Activated T-cell treated with anti-CD3 and anti-CD28 coated beads for 4 hours (primary cell): ENCODE data around the gene APOL6.

Experiments used
- DNase-seq: peaks from one replicate; pipeline ENCODE4 v3.0.0-alpha.2; 2020

The APOL6 gene, protein sequence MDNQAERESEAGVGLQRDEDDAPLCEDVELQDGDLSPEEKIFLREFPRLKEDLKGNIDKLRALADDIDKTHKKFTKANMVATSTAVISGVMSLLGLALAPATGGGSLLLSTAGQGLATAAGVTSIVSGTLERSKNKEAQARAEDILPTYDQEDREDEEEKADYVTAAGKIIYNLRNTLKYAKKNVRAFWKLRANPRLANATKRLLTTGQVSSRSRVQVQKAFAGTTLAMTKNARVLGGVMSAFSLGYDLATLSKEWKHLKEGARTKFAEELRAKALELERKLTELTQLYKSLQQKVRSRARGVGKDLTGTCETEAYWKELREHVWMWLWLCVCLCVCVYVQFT

GRCh38 chr22:35648066-35649025, at the start of gene APOL6:
Gene APOL6 (plus strand): TSS chr22:35648446. CDS start chr22:35656426, 7,980 bp downstream.
- peak; percentile 57 for DNase-seq

- DNase-seq, result no peak
Measured at GRCh38 chr22:35599364-35599763, 48.9 kb upstream of the APOL6 start.

GRCh38 chr22:35600476-35600875, 47.8 kb upstream of the APOL6 start:
- DNase-seq, result no peak

DNA sequence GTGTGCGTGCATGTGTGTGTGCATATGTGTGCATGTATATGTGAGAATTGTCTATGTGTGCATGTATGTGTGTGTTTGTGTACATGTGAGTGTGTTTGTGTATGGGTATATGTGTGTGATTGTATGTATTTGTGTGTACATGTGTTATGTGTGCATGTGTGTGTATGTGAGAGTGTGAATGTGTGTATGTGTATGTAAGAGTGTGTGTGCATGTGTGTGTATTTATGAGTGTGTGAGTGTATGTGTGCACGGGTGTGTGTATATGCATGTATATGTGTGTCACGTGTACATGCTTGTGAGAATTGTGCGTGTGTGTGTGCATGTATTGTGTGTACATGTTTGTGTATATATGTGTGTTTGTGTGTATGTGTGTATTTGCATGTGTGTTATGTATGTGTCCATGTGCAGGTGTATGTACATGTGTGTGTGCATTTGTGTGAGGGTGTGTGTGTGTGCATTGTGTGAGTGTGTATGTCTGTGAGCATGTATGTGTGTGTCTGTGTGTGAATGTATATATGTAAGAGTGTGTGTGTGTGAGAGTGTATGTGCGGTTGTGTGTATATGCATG, 47.1 kb upstream of the APOL6 start:
- no peak for DNase-seq

GRCh38 chr22:35601743-35602615, 46.3 kb upstream of the APOL6 start:
- DNase-seq, result no peak

GRCh38 chr22:35604621-35605368, 43.5 kb upstream of the APOL6 start:
- DNase-seq, result no peak

DNA sequence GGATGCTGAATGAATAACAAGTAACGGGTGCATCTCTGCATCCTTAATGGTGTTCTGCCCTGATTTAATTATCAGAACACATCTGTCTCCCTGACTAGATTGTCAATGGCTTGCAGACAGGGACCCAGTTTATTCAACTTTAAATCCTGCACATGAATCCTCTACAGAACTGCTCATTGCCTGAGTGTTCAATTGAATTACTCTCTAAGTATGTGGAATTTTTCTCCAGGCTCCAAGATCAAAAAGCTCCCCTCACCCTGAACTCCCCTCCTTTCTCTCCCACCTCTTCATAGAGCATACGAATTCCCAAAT, 42.9 kb upstream of the APOL6 start:
- no peak for DNase-seq

- no peak for DNase-seq
Measured at GRCh38 chr22:35605851-35606481, 42.3 kb upstream of the APOL6 start.

GRCh38 chr22:35606916-35607315, 41.3 kb upstream of the APOL6 start:
- no peak for DNase-seq

- DNase-seq, result no peak
Measured at GRCh38 chr22:35608088-35608487, 40.2 kb upstream of the APOL6 start.

- no peak for DNase-seq
Measured at GRCh38 chr22:35609261-35609660, 39.0 kb upstream of the APOL6 start.

DNA sequence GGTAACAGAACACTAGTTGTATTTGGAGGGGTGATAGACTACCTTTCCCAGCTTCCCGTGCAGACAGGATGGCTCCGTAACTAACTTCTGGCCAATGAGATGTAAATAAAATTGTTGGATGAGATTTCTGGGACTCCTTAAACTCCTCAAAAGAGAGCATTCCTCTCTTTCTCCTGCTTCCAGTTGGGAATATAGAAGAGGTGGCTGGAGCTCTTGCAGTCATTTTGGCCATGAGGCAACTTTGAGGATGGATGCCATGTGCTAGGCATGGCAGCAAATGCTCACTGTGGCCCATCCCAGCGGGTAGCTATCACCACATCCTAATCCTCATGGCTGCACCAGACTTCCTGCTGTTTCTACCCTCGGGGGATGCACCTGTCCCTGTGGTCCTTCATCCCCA, 38.5 kb upstream of the APOL6 start:
- no peak for DNase-seq

DNA sequence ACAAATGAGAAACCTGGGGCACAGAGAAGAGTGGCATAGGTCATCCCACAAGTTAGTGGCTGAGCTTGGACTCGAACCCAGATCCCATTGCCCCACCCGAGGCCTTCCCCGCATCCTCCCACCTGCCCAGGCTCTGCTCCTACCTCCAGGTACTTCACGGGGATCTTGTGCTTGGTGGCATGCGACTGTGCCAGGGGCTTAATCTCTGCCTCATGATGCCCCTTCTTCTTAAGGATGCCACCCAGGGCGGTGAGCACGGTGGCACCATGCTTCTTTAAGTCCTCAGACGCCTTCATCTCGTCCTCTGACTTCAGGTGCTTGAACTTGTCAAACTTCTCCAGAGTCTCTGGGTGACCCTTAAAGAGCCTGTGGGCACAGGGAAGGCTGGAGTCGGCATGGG, 37.5 kb upstream of the APOL6 start:
- no peak for DNase-seq

DNA sequence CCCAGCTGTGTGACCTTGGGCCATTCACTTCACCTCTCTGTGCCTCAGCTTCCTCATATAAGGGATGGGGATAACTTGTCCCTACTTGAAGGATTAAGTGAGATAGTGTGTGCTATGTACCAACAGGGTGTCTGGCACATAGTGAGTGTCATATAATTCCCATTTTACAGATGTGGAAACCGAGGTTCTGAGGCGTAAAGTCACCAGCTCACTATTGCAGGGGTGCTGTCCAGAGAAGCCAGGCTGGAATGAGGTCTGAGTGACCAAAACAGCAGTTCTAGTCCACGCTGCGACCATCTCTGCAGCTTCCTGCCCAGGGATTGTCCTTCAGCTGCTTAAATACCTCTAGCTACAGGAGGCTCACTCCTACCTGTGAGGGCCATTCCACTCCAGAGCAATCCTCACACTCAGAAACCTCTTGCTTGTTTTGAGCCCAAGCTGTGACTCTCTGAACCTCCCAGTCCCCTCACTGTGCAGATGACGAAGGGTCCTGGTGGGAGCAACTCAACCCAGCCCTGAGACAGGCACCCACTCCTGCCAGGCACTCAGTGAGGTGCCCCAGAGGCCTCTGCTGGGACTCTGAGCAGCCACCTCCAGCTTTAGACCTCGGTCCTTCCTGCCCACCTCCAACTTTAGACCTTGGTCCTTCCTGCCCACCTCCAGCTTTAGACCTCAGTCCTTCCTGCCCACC, 36.9 kb upstream of the APOL6 start:
- no peak for DNase-seq

GRCh38 chr22:35611891-35612576, 36.2 kb upstream of the APOL6 start:
- DNase-seq, result no peak

- DNase-seq, result no peak
Measured at GRCh38 chr22:35612903-35613302, 35.3 kb upstream of the APOL6 start.

GRCh38 chr22:35614404-35614803, 33.8 kb upstream of the APOL6 start:
- no peak for DNase-seq

GRCh38 chr22:35615156-35615555, 33.1 kb upstream of the APOL6 start:
- no peak for DNase-seq

- DNase-seq, result no peak
Measured at GRCh38 chr22:35616043-35616442, 32.2 kb upstream of the APOL6 start.

DNA sequence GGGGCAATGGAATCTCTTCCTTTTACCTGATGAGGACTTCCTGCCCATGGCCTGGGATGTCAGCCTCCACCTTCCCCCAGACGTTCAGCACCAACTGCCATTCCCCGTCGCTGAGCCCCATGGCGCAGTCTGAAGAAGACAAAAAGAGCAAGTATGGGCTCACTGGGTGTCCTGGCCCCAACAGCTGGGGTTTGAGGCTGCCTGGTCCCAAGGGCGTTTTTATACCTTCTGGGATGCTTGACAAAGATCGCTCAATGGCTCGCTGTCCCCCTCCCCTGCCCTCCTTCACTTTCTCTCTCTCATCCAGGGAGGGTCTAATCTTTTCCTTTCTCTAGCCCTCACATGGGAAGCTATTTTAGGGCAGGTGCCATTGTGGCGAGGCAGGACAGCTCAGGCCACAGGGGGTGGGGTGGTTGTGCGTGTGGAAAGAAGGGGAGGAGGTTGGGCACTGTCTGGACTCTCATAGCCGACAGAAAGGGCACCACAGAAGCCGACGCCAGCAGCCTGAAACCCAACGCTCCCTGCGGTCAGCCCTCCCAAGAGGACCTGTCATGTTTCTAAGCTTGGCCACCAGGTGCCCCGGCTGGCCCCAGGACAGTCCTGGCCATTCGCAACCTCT, 31.0 kb upstream of the APOL6 start, which contains the start of gene MB:
MB (minus strand) TSS at position 193 of the 619 bp plus-strand sequence; CDS start at position 121, 72 bp downstream.
- no peak for DNase-seq
